Skeletal muscle cell (primary cell): ENCODE results near the gene MTR.

Experiments used
- DNase-seq: peaks from one replicate; pipeline ENCODE4 v3.0.0-alpha.2; 2010; ENCODE audit warnings: low read depth
- H3K4me3 ChIP-seq: 2 replicates; pipeline ENCODE4 v1.5.1; 2011; ENCODE audit warnings: low read depth, mild to moderate bottlenecking, control low read depth, low read length, moderate library complexity

The MTR gene

GRCh38 chr1:236821091-236821627 lies 26.1 kb downstream of the MTR start:
- DNase-seq: no peak
- H3K4me3 ChIP-seq: no peak overlapping the region

GRCh38 chr1:236823559-236823958 lies 28.5 kb downstream of the MTR start:
- no peak for DNase-seq
- no peak overlapping the region for H3K4me3 ChIP-seq

GRCh38 chr1:236829085-236829484 lies 34.0 kb downstream of the MTR start:
- no peak overlapping the region for H3K4me3 ChIP-seq
- no peak for DNase-seq

- H3K4me3 ChIP-seq: no peak overlapping the region
- no peak for DNase-seq
Observed at GRCh38 chr1:236830116-236830515, 35.0 kb downstream of the MTR start.

GRCh38 chr1:236830560-236830959 lies 35.5 kb downstream of the MTR start:
- H3K4me3 ChIP-seq: no peak overlapping the region
- DNase-seq: no peak

- DNase-seq: no peak
- no peak overlapping the region for H3K4me3 ChIP-seq
Observed at GRCh38 chr1:236833575-236833974, 38.5 kb downstream of the MTR start.

- DNase-seq: no peak
- H3K4me3 ChIP-seq: no peak overlapping the region
Observed at GRCh38 chr1:236834876-236835275, 39.8 kb downstream of the MTR start.

GRCh38 chr1:236835491-236835890 lies 40.4 kb downstream of the MTR start:
- DNase-seq: no peak
- no peak overlapping the region for H3K4me3 ChIP-seq

- DNase-seq: no peak
- H3K4me3 ChIP-seq: no peak overlapping the region
Observed at GRCh38 chr1:236836157-236836556, 41.1 kb downstream of the MTR start.

GRCh38 chr1:236837115-236837514 lies 42.0 kb downstream of the MTR start:
- H3K4me3 ChIP-seq: no peak overlapping the region
- DNase-seq: no peak

GRCh38 chr1:236837897-236838296 lies 42.8 kb downstream of the MTR start:
- DNase-seq: no peak

GRCh38 chr1:236841341-236841740 lies 46.2 kb downstream of the MTR start:
- no peak overlapping the region for H3K4me3 ChIP-seq
- no peak for DNase-seq

More at GRCh38 chr1:236837897-236838296, 42.8 kb downstream of the MTR start:
- H3K4me3 ChIP-seq: no peak overlapping the region

GRCh38 chr1:236844499-236845271 lies 49.6 kb downstream of the MTR start:
- H3K4me3 ChIP-seq: no peak overlapping the region
- DNase-seq: peak; percentile 56

- no peak overlapping the region for H3K4me3 ChIP-seq
- DNase-seq: no peak
Observed at GRCh38 chr1:236845830-236846229, 50.7 kb downstream of the MTR start.

GRCh38 chr1:236848274-236848923 lies 53.3 kb downstream of the MTR start:
- no peak overlapping the region for H3K4me3 ChIP-seq
- no peak for DNase-seq

GRCh38 chr1:236850077-236850979 lies 55.2 kb downstream of the MTR start:
- no peak overlapping the region for H3K4me3 ChIP-seq
- no peak for DNase-seq

GRCh38 chr1:236851871-236852270 lies 56.8 kb downstream of the MTR start:
- no peak for DNase-seq
- no peak overlapping the region for H3K4me3 ChIP-seq

GRCh38 chr1:236853921-236854604 lies 59.0 kb downstream of the MTR start:
- peak; percentile 41 for DNase-seq
- no peak overlapping the region for H3K4me3 ChIP-seq

- no peak overlapping the region for H3K4me3 ChIP-seq
- peak; percentile 27 for DNase-seq
Observed at GRCh38 chr1:236854605-236854983, 59.5 kb downstream of the MTR start.
